Measurements from ENCODE around the gene NKX1-1. TPM values are rescaled to one million over a fixed set of nuclear protein-coding genes. Genes with fewer than 3 reads are reported as not detected.

Gene NKX1-1
- total RNA-seq, 1 experiment from 2014 or later: not detected

GRCh38 chr4:1408418-1408817 lies 2.2 kb upstream of the NKX1-1 start:
- DNase-seq (ENCODE audit: low read depth, low spot score): peak; percentile 22
- in situ Hi-C loops (cut with HindIII; ENCODE audit: low pct_unique_long_range_greater_than_20kb, low sequenced_read_pairs): no loop called here

- DNase-seq (ENCODE audit: low read depth, low spot score): no peak
- in situ Hi-C loops (cut with HindIII; ENCODE audit: low pct_unique_long_range_greater_than_20kb, low sequenced_read_pairs): no loop called here
Measured at GRCh38 chr4:1407657-1408333, 1.6 kb upstream of the NKX1-1 start.

GRCh38 chr4:1406981-1407656 lies 877 bp upstream of the NKX1-1 start:
- in situ Hi-C loops (cut with HindIII; ENCODE audit: low pct_unique_long_range_greater_than_20kb, low sequenced_read_pairs): no loop called here
- no peak for DNase-seq (ENCODE audit: low read depth, low spot score)

GRCh38 chr4:1405636-1406393 lies 427 bp downstream of the NKX1-1 start:
- in situ Hi-C loops (cut with HindIII; ENCODE audit: low pct_unique_long_range_greater_than_20kb, low sequenced_read_pairs): no loop called here
- no peak for DNase-seq (ENCODE audit: low read depth, low spot score)

- in situ Hi-C loops (cut with HindIII; ENCODE audit: low pct_unique_long_range_greater_than_20kb, low sequenced_read_pairs): no loop called here
Measured at GRCh38 chr4:1405254-1405635, 997 bp downstream of the NKX1-1 start.

GRCh38 chr4:1404573-1405253 lies 1.5 kb downstream of the NKX1-1 start:
- no peak for DNase-seq (ENCODE audit: low read depth, low spot score)
- in situ Hi-C loops (cut with HindIII; ENCODE audit: low pct_unique_long_range_greater_than_20kb, low sequenced_read_pairs): no loop called here

More at GRCh38 chr4:1405254-1405635, 997 bp downstream of the NKX1-1 start:
- no peak for DNase-seq (ENCODE audit: low read depth, low spot score)

GRCh38 chr4:1403591-1404572 lies 2.4 kb downstream of the NKX1-1 start:
- in situ Hi-C loops (cut with HindIII; ENCODE audit: low pct_unique_long_range_greater_than_20kb, low sequenced_read_pairs): no loop called here
- no peak for DNase-seq (ENCODE audit: low read depth, low spot score)

GRCh38 chr4:1403177-1403583 lies 3.1 kb downstream of the NKX1-1 start:
- DNase-seq (ENCODE audit: low read depth, low spot score): no peak
- in situ Hi-C loops (cut with HindIII; ENCODE audit: low pct_unique_long_range_greater_than_20kb, low sequenced_read_pairs): no loop called here

- no peak for DNase-seq (ENCODE audit: low read depth, low spot score)
- in situ Hi-C loops (cut with HindIII; ENCODE audit: low pct_unique_long_range_greater_than_20kb, low sequenced_read_pairs): no loop called here
Measured at GRCh38 chr4:1402516-1403091, 3.6 kb downstream of the NKX1-1 start.

- no peak for DNase-seq (ENCODE audit: low read depth, low spot score)
- in situ Hi-C loops (cut with HindIII; ENCODE audit: low pct_unique_long_range_greater_than_20kb, low sequenced_read_pairs): no loop called here
Measured at GRCh38 chr4:1402021-1402515, 4.2 kb downstream of the NKX1-1 start.

- in situ Hi-C loops (cut with HindIII; ENCODE audit: low pct_unique_long_range_greater_than_20kb, low sequenced_read_pairs): no loop called here
- no peak for DNase-seq (ENCODE audit: low read depth, low spot score)
Measured at GRCh38 chr4:1401409-1402020, 4.7 kb downstream of the NKX1-1 start.

- DNase-seq (ENCODE audit: low read depth, low spot score): no peak
- in situ Hi-C loops (cut with HindIII; ENCODE audit: low pct_unique_long_range_greater_than_20kb, low sequenced_read_pairs): no loop called here
Measured at GRCh38 chr4:1400831-1401408, 5.3 kb downstream of the NKX1-1 start.

- DNase-seq (ENCODE audit: low read depth, low spot score): no peak
- in situ Hi-C loops (cut with HindIII; ENCODE audit: low pct_unique_long_range_greater_than_20kb, low sequenced_read_pairs): no loop called here
Measured at GRCh38 chr4:1400191-1400805, 5.9 kb downstream of the NKX1-1 start.

GRCh38 chr4:1399508-1400190 lies 6.6 kb downstream of the NKX1-1 start:
- in situ Hi-C loops (cut with HindIII; ENCODE audit: low pct_unique_long_range_greater_than_20kb, low sequenced_read_pairs): no loop called here
- DNase-seq (ENCODE audit: low read depth, low spot score): no peak

Measured in SK-MEL-5 (cell line).